GM21381 (cell line): Measurements from ENCODE around the gene JARID2.

Experiments
- ATAC-seq: cut with Tn5 transposase; IDR thresholded peaks from one replicate; pipeline ENCODE4 v1.9.1; 2021; ENCODE audit warnings: mild to moderate bottlenecking, moderate library complexity; ENCODE audit not compliant: unreplicated experiment

Gene JARID2

DNA sequence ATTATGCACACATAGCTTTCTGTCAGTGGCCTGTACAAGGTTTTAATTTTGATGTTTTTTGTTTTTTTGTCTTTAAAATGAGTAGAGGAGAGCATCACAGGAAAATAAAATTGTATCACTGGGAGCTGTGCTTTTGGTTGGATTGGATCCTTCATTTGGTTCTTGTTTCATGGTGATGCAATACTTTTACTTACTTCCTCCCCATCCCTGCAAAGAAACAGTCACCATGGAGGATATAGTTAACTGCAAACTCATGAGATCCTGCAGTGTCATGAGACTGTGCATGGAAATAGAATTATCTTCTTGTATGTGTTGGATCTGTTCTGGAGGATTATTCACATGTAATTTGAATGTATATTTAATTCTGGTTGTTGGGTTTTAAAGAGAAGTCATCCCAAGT lies 122.3 kb downstream of the JARID2 start:
- no peak for ATAC-seq

GRCh38 chr6:15368873-15369272 lies 123.0 kb downstream of the JARID2 start:
- ATAC-seq, result no peak

DNA sequence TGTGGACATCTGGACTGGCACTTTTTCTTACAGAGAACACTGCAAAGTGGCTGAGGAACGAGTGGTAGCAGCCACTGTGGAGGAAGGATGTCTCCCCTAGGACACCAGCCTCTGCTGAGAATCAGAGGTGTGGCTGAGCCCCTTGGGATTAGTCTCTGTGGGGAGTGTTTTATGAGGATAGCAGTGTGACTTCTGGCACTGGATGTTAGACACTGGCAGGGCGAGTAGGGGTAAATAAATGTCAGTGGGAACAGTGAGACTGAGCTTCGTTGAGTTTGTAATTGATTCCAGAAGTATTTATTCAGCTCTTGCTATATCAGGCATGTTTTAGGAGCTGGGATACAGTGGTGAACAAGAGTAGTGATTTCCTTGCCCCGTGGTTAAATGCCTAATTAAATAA lies 124.0 kb downstream of the JARID2 start:
- no peak for ATAC-seq

GRCh38 chr6:15370733-15371671 lies 125.1 kb downstream of the JARID2 start:
- no peak for ATAC-seq

GRCh38 chr6:15372932-15373331 lies 127.1 kb downstream of the JARID2 start:
- no peak for ATAC-seq

DNA sequence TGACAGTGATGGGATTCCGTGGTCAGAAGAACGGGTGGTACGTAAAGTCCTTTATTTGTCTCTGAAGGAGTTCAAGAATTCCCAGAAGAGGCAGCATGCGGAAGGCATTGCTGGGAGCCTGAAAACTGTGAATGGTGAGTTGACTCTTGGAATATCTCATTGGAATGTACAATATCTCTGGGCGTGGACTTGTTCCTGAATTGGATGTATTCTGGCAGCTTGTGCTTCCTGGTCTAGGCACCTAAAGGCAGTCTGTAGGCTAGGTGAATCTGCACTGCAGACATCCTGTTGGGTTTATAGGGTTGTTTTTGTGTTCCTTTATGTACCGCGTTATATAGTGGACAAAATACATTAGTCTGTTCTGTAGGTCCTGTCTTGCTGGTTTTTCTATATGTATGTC lies 128.2 kb downstream of the JARID2 start:
- ATAC-seq, result no peak

DNA sequence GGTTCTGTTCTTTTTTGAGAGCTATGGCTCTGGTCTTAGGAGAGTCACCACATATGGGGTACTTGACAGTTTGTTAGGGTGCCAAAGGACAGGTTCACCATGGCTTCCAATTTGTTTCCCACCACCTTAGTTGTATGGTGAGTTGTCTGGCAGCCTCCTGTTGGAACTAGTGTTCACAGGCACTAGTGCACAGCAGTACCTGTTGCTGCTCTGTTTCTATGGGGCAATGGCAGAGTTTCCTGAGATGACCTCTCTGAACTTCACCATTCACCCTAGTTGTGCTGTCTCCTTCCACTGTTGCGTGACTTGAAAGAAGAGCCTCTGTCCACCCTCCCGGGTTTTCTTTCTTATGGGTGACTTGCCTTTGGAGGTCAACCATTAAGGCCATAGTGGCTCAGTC lies 129.1 kb downstream of the JARID2 start:
- ATAC-seq, result no peak

GRCh38 chr6:15375638-15376290 lies 129.9 kb downstream of the JARID2 start:
- ATAC-seq, result no peak

- no peak for ATAC-seq
These were observed 131.1 kb downstream of the JARID2 start for GRCh38 chr6:15376900-15377487.

GRCh38 chr6:15378272-15378671 lies 132.4 kb downstream of the JARID2 start:
- ATAC-seq, result no peak

DNA sequence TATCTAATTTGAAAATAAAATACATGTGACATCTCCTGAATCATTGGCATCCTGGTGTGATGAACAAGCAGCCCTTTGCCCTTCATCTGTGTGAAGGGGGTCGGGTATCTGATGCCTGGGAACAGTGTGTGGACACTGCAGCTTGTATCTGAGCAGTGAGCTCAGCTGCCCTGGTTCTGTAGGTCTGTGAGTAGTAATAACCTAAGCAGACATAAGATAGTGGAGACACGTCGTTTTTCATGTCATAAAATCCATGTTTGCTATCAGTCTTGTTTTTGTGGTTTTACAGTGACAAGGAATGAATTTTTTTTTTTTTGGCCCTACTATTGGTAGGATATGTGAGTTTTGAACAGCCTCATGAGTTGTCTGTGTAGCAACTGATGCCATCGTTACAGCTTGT lies 133.0 kb downstream of the JARID2 start:
- ATAC-seq, result no peak

- ATAC-seq, result no peak
These were observed 134.5 kb downstream of the JARID2 start for GRCh38 chr6:15380351-15380750.

DNA sequence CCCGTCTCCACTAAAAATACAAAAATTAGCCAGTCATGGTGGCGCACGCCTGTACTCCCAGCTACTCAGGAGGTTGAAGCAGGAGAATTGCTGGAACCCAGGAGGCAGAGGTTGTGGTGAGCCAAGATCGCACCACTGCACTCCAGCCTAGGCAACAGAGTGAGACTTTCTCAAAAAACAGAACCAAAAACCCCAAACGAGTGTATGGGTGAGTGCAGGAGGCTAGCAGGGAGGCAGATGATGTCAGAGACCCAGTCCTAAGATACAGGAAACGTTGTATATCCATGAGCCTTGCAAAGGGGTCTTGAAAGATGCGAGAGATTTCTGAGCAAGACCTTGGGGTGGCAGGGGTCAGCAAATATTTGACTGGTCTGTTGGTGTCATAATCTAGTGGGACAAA lies 136.2 kb downstream of the JARID2 start:
- ATAC-seq, result no peak

- ATAC-seq, result no peak
These were observed 136.8 kb downstream of the JARID2 start for GRCh38 chr6:15382712-15383111.

- ATAC-seq, result no peak
These were observed 139.0 kb downstream of the JARID2 start for GRCh38 chr6:15384901-15385300.

DNA sequence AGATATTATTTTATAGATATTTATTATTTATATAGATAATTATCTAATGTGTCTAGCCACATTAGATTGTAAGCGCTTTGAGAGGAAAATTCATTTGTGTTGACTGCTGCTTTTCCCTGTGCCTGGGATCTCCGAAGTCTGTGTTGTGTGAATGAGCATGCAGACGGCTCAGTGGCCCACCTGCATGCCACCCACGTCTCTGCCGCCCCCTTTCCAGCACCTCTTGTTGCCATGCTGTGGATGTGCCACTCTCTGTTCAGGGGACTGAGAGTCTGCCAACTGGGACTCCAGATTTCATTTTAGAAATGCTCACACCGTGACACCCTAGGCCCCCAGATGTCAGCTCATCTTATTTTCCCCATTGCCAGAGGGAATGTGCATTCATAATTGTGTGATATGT lies 139.7 kb downstream of the JARID2 start:
- ATAC-seq, result no peak

DNA sequence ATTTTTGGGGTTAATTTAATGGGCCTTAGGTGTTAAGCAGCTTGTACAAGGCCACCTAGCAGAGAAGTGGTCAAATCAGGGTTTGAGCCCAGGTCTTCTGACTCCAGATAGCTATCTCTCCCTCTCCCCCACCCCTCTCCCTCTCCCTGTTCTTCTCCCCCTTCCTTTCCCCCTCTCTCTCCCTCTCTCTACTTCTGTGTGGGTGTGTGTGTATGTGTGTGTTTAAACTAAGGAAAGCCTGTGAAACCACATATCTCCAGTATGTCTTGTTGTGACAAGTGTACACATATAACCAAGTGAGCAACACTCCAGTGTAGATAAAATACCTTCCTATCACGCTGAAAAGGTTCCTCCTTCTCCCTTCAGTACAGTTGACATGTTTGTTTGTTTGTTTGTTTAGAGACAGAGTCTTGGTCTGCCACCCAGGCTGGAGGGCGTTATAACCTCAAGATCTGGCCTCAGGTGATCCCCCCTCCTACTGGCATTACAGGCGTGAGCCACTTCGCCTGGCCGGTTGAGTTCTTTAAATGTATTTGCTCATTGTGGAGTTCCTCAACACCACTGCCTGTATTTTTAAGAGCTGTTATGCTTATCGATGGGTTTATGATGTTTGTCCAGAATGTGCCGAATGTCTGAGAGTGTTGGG lies 140.4 kb downstream of the JARID2 start:
- ATAC-seq, result no peak

- ATAC-seq, result no peak
These were observed 140.9 kb downstream of the JARID2 start for GRCh38 chr6:15386756-15387112.

DNA sequence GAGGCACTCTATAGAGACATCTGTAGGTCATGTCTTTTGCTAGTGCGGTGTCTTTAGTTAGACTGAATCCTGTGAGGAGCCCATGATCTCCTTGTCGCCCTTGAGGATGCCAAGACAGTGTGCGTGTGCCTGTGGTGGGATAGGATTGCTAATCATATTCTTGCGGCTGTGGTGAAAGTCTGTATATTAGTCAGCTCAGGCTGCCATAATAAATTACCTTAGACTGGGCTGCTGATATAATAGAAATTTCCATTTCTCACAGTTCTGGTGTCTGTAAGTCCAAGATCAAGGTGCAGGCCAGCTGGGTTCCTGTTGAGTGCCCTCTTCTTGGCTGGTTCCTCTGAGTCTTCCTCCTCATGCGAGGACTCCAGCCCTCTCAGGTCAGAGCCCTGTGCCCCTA lies 141.2 kb downstream of the JARID2 start:
- peak; percentile 41 for ATAC-seq

- no peak for ATAC-seq
These were observed 143.4 kb downstream of the JARID2 start for GRCh38 chr6:15389084-15389764.
